Measurements from ENCODE around the gene PPP2CA. TPM values are rescaled to one million over a fixed set of nuclear protein-coding genes. Genes with fewer than 3 reads are reported as not detected.
"Not testable (repeated sequence)": the region's sequence is repeated elsewhere in the genome, so short reads cannot be mapped to it uniquely, and the experiment has no call there.

PPP2CA gene
- polyA plus RNA-seq, 2 of the 4 experiments (the other 2 are of a cell fraction): 273 to 357 TPM

GRCh38 chr5:134223406-134224248, 2.2 kb downstream of the PPP2CA start (continued):
- TF ChIP-seq CBX8 (IDR thresholded peaks at IDR 0.05): no peak
- no peak for TF ChIP-seq RFX5 (IDR thresholded peaks at IDR 0.05)
- no peak for TF ChIP-seq MYC (IDR thresholded peaks at IDR 0.05; ENCODE audit: borderline replicate concordance, low read length)

GRCh38 chr5:134221690-134222089, 4.2 kb downstream of the PPP2CA start:
- peaks cover 36% of the 10 kb centered on the region for H3K4me1 ChIP-seq
- FAIRE-seq; H3K9me3 ChIP-seq; H3K4me3 ChIP-seq; ATAC-seq; H3K27ac ChIP-seq; POLR2A ChIA-PET; DNase-seq (ENCODE audit: low read depth in 1 of 2, low spot score in 1 of 2): not testable (repeated sequence)
- H3K4me2 ChIP-seq: peak overlapping the region; percentile 91; the same call in 2 of the 3 replicates
- CTCF ChIA-PET: interaction anchor here (0.8 to 4.0 kb wide), 8 partner anchors 7 to 182 kb away, joined by 4 to 19 read pairs (median 5); no protein-coding TSS in a partner anchor
- WGBS (ENCODE audit: missing lambda C conversion rate): 95% methylated on average over 5 of the region's 5 CpGs

- no peak for ATAC-seq
- Histone ChIP-seq H3K9me3 (peaks cover 6% of the 10 kb centered on the region; the same call in 1 of the 3 replicates), H3K4me2 (no peak overlapping the region), H3K27ac (no peak overlapping the region), H3K4me3 (no peak overlapping the region), H3K4me1 (peaks cover 12% of the 10 kb centered on the region; the same call in 1 of the 3 replicates)
- no peak for FAIRE-seq
- CTCF ChIA-PET: interaction anchor here (1.0 to 2.3 kb wide), 4 partner anchors 10 to 74 kb away, joined by 3 to 10 read pairs (median 6); partner anchors contain the start of gene PPP2CA
- no peak for TF ChIP-seq HOXB13 (CRISPR knock-in tag; IDR thresholded peaks at IDR 0.05; ENCODE audit: low read depth)
- no peak for TF ChIP-seq RNF2 (IDR thresholded peaks at IDR 0.05; ENCODE audit: borderline replicate concordance, low read depth)
- no peak for TF ChIP-seq RARB (CRISPR knock-in tag; IDR thresholded peaks at IDR 0.05)
- TF ChIP-seq REST (IDR thresholded peaks at IDR 0.05): no peak
- no peak for TF ChIP-seq E2F6 (IDR thresholded peaks at IDR 0.05; ENCODE audit: borderline replicate concordance, low read depth)
- TF ChIP-seq CEBPB (IDR thresholded peaks at IDR 0.05): no peak
- POLR2A ChIA-PET: no interaction called here
- DNase-seq (ENCODE audit: low read depth in 1 of 2, low spot score in 1 of 2): no peak
- 93% methylated on average over 2 of the region's 2 CpGs for WGBS (ENCODE audit: missing lambda C conversion rate)
These were observed 10.1 kb downstream of the PPP2CA start for GRCh38 chr5:134215757-134216156.

- not testable (repeated sequence) for ATAC-seq
These were observed 14.4 kb downstream of the PPP2CA start for GRCh38 chr5:134211263-134212031.

More at GRCh38 chr5:134211263-134212031, 14.4 kb downstream of the PPP2CA start:
- H3K4me3 ChIP-seq; H3K4me1 ChIP-seq; H3K9me3 ChIP-seq; H3K27ac ChIP-seq; DNase-seq (ENCODE audit: low read depth in 1 of 2, low spot score in 1 of 2); FAIRE-seq; H3K4me2 ChIP-seq: not testable (repeated sequence)
- whole genome bisulfite sequencing (ENCODE audit: missing lambda C conversion rate): 88% methylated on average over 14 of the region's 14 CpGs
- POLR2A ChIA-PET: interaction anchor here (1.3 kb wide), 1 partner anchor 14 kb away, joined by 4 read pairs; the partner anchor contains the start of gene PPP2CA
- CTCF ChIA-PET: interaction anchor here (0.6 to 2.1 kb wide), 8 partner anchors 14 to 367 kb away, joined by 3 to 12 read pairs (median 3); partner anchors contain the start of gene PPP2CA
